OCI-LY7 (cell line): Measurements from ENCODE around the gene FMN1.

ENCODE experiments used
- EZH2phosphoT487 ChIP-seq: fragments of 200-600 bp; sonication (generic); IDR thresholded peaks from 2 replicates; pipeline ENCODE4 v1.6.1; 2018; ENCODE audit warnings: low read depth, borderline replicate concordance, mild to moderate bottlenecking, mixed run types, antibody characterized with exemption, low read length, moderate library complexity, mixed read lengths
- TF ChIP-seq, protein P1 (sequence below): fragments of 200-600 bp; sonication (generic); conservative IDR thresholded peaks from 2 replicates; pipeline ENCODE4 v1.5.1; 2014; ENCODE audit warnings: mild to moderate bottlenecking, antibody characterized with exemption, low read length, moderate library complexity, mixed read lengths

DNA sequence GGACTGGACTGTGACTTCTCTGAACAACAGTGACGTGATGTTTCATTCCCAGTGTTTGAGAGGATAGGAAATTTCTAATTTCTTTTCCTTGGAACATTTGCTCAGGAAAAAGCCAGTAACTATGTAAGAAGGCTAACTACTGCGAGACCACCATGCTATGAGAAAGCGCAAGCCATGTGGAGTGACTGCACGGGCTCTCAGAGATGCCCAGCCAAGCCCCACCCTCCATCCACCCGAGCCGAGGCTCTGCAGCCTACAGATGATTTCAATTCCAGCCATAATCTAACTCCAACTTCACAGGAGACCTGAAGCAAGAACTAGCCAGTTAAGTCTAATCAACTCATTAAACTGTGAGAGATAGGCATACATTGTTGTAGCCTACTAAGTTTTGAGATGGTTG, 352.4 kb downstream of the FMN1 start:
- TF ChIP-seq, protein P1, sequence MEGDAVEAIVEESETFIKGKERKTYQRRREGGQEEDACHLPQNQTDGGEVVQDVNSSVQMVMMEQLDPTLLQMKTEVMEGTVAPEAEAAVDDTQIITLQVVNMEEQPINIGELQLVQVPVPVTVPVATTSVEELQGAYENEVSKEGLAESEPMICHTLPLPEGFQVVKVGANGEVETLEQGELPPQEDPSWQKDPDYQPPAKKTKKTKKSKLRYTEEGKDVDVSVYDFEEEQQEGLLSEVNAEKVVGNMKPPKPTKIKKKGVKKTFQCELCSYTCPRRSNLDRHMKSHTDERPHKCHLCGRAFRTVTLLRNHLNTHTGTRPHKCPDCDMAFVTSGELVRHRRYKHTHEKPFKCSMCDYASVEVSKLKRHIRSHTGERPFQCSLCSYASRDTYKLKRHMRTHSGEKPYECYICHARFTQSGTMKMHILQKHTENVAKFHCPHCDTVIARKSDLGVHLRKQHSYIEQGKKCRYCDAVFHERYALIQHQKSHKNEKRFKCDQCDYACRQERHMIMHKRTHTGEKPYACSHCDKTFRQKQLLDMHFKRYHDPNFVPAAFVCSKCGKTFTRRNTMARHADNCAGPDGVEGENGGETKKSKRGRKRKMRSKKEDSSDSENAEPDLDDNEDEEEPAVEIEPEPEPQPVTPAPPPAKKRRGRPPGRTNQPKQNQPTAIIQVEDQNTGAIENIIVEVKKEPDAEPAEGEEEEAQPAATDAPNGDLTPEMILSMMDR, result no peak
- no peak for TF ChIP-seq EZH2phosphoT487
